ENCODE results near the gene IQSEC1. TPM values are rescaled to one million over a fixed set of nuclear protein-coding genes. Genes with fewer than 3 reads are reported as not detected.

The IQSEC1 gene
- total and polyA plus RNA-seq, 2 donors (not counting 1 experiment from before 2014, with no cell fraction given), result 4.3 to 18.2 TPM

GRCh38 chr3:13067778-13068177 is 5.5 kb downstream of the IQSEC1 start:
- Histone ChIP-seq H2AFZ (ENCODE audit: low read length) (no peak overlapping the region), H3K4me1 (ENCODE audit: control insufficient read depth, extremely low read depth, insufficient read depth, low read length) (no peaks in the 10 kb centered on the region), H3K79me2 (ENCODE audit: control insufficient read depth, insufficient read depth, low read length) (no peaks in the 10 kb centered on the region)

GRCh38 chr3:13066834-13067233 is 6.4 kb downstream of the IQSEC1 start:
- H3K79me2 ChIP-seq (ENCODE audit: control insufficient read depth, insufficient read depth, low read length), result no peaks in the 10 kb centered on the region
- no peak overlapping the region for H3K4me2 ChIP-seq (ENCODE audit: extremely low read depth, insufficient read depth, low read length)
- no peak for TF ChIP-seq EZH2 (IDR thresholded peaks at IDR 0.05; ENCODE audit: low read length, missing control alignments)
- no peak for TF ChIP-seq CTCF (conservative IDR thresholded peaks at IDR 0.05 in 1 of 2, IDR thresholded peaks at IDR 0.05 in 1 of 2; ENCODE audit: low read depth in 1 of 2, low read length in 2 of 2)
- H3K36me3 ChIP-seq (ENCODE audit: control insufficient read depth, insufficient read depth, low read length), result no peaks in the 10 kb centered on the region
- H3K27me3 ChIP-seq (ENCODE audit: control insufficient read depth, insufficient read depth, low read length), result no peaks in the 10 kb centered on the region
- no peaks in the 10 kb centered on the region for H3K4me1 ChIP-seq (ENCODE audit: control insufficient read depth, extremely low read depth, insufficient read depth, low read length)
- no peak overlapping the region for H3K27ac ChIP-seq (ENCODE audit: insufficient read depth, low read length)
- no peak overlapping the region for H3K4me3 ChIP-seq (replicated peaks in 1 of 4; ENCODE audit: control extremely low read depth in 1 of 4, insufficient read depth in 1 of 4, low read depth in 3 of 4, low read length in 4 of 4)
- no peak overlapping the region for H3K9ac ChIP-seq (ENCODE audit: insufficient read depth, low read length)
- H4K20me1 ChIP-seq (ENCODE audit: control insufficient read depth, extremely low read depth, insufficient read depth, low read length), result no peaks in the 10 kb centered on the region
- no peak for DNase-seq (ENCODE audit: low read depth in 2 of 2)
- no peak overlapping the region for H2AFZ ChIP-seq (ENCODE audit: low read length)
- H3K9me3 ChIP-seq (ENCODE audit: control insufficient read depth, insufficient read depth, low read depth, low read length), result no peaks in the 10 kb centered on the region

More at GRCh38 chr3:13067778-13068177, 5.5 kb downstream of the IQSEC1 start:
- DNase-seq (ENCODE audit: low read depth in 2 of 2), result no peak
- TF ChIP-seq EZH2 (IDR thresholded peaks at IDR 0.05; ENCODE audit: low read length, missing control alignments), result no peak
- no peak for TF ChIP-seq CTCF (conservative IDR thresholded peaks at IDR 0.05 in 1 of 2, IDR thresholded peaks at IDR 0.05 in 1 of 2; ENCODE audit: low read depth in 1 of 2, low read length in 2 of 2)
- no peaks in the 10 kb centered on the region for H3K9me3 ChIP-seq (ENCODE audit: control insufficient read depth, insufficient read depth, low read depth, low read length)
- no peaks in the 10 kb centered on the region for H3K27me3 ChIP-seq (ENCODE audit: control insufficient read depth, insufficient read depth, low read length)
- H4K20me1 ChIP-seq (ENCODE audit: control insufficient read depth, extremely low read depth, insufficient read depth, low read length), result no peaks in the 10 kb centered on the region
- no peak overlapping the region for H3K4me2 ChIP-seq (ENCODE audit: extremely low read depth, insufficient read depth, low read length)
- no peak overlapping the region for H3K9ac ChIP-seq (ENCODE audit: insufficient read depth, low read length)
- no peak overlapping the region for H3K27ac ChIP-seq (ENCODE audit: insufficient read depth, low read length)
- H3K36me3 ChIP-seq (ENCODE audit: control insufficient read depth, insufficient read depth, low read length), result no peaks in the 10 kb centered on the region
- H3K4me3 ChIP-seq (replicated peaks in 1 of 4; ENCODE audit: control extremely low read depth in 1 of 4, insufficient read depth in 1 of 4, low read depth in 3 of 4, low read length in 4 of 4), result no peak overlapping the region

- no peak for TF ChIP-seq CTCF (conservative IDR thresholded peaks at IDR 0.05 in 1 of 2, IDR thresholded peaks at IDR 0.05 in 1 of 2; ENCODE audit: low read depth in 1 of 2, low read length in 2 of 2)
- no peak for TF ChIP-seq EZH2 (IDR thresholded peaks at IDR 0.05; ENCODE audit: low read length, missing control alignments)
These were observed 7.0 kb downstream of the IQSEC1 start for GRCh38 chr3:13066236-13066635.

More at GRCh38 chr3:13066236-13066635, 7.0 kb downstream of the IQSEC1 start:
- Histone ChIP-seq H3K27me3 (ENCODE audit: control insufficient read depth, insufficient read depth, low read length) (no peaks in the 10 kb centered on the region), H3K27ac (ENCODE audit: insufficient read depth, low read length) (no peak overlapping the region), H2AFZ (ENCODE audit: low read length) (no peak overlapping the region), H3K9ac (ENCODE audit: insufficient read depth, low read length) (no peak overlapping the region), H3K36me3 (ENCODE audit: control insufficient read depth, insufficient read depth, low read length) (no peaks in the 10 kb centered on the region), H3K4me3 (replicated peaks in 1 of 4; ENCODE audit: control extremely low read depth in 1 of 4, insufficient read depth in 1 of 4, low read depth in 3 of 4, low read length in 4 of 4) (no peak overlapping the region), H3K9me3 (ENCODE audit: control insufficient read depth, insufficient read depth, low read depth, low read length) (no peaks in the 10 kb centered on the region), H3K4me2 (ENCODE audit: extremely low read depth, insufficient read depth, low read length) (no peak overlapping the region), H3K4me1 (ENCODE audit: control insufficient read depth, extremely low read depth, insufficient read depth, low read length) (no peaks in the 10 kb centered on the region), H4K20me1 (ENCODE audit: control insufficient read depth, extremely low read depth, insufficient read depth, low read length) (no peaks in the 10 kb centered on the region), H3K79me2 (ENCODE audit: control insufficient read depth, insufficient read depth, low read length) (no peaks in the 10 kb centered on the region)
- DNase-seq (ENCODE audit: low read depth in 2 of 2), result no peak
